Mesendoderm (in vitro differentiated cells): Measurements from ENCODE around the gene ZDBF2.

Experiments used
- DNase-seq: peaks from one replicate; pipeline ENCODE4 v3.0.0; 2013
- H2AK5ac ChIP-seq: 2 replicates; pipeline ENCODE4 v1.6.1; 2013; ENCODE audit warnings: low read length, inconsistent platforms
- H2BK120ac ChIP-seq: 2 replicates; pipeline ENCODE4 v1.6.1; 2013; ENCODE audit warnings: low read depth, mild to moderate bottlenecking, low read length, moderate library complexity, mixed read lengths
- H2BK15ac ChIP-seq: replicated peaks from 2 replicates; pipeline ENCODE4 v1.6.1; 2013; ENCODE audit warnings: low read depth, mild to moderate bottlenecking, moderate library complexity
- H2BK5ac ChIP-seq: 2 replicates; pipeline ENCODE4 v1.6.1; 2013; ENCODE audit warnings: low read length, inconsistent platforms
- H3K18ac ChIP-seq: 2 replicates; pipeline ENCODE4 v1.6.1; 2013; ENCODE audit warnings: mild to moderate bottlenecking, low read length, mixed read lengths
- H3K23ac ChIP-seq: one replicate; pipeline ENCODE4 v1.6.1; 2013; ENCODE audit warnings: low read length
- H3K27ac ChIP-seq: 2 replicates; pipeline ENCODE4 v1.5.1; 2013; ENCODE audit warnings: low read depth, mild to moderate bottlenecking, inconsistent platforms, low read length, moderate library complexity
- H3K27me3 ChIP-seq: 2 replicates; pipeline ENCODE4 v1.6.1; 2013; ENCODE audit warnings: low read length, control low read depth, mild to moderate bottlenecking, inconsistent platforms; ENCODE audit not compliant: insufficient read depth, poor library complexity
- H3K36me3 ChIP-seq: 2 replicates; pipeline ENCODE4 v1.6.1; 2013; ENCODE audit warnings: low read length, inconsistent platforms; ENCODE audit not compliant: control insufficient read depth, insufficient read depth
- H3K4ac ChIP-seq: one replicate; pipeline ENCODE4 v1.6.1; 2013; ENCODE audit warnings: low read depth, mild to moderate bottlenecking, low read length, moderate library complexity
- H3K4me1 ChIP-seq: 2 replicates; pipeline ENCODE4 v1.6.1; 2013; ENCODE audit warnings: low read depth, low read length, inconsistent platforms; ENCODE audit not compliant: control insufficient read depth
- H3K4me2 ChIP-seq: 2 replicates; pipeline ENCODE4 v1.6.1; 2013; ENCODE audit warnings: low read length
- H3K4me3 ChIP-seq: 2 replicates; pipeline ENCODE4 v1.5.1; 2013; ENCODE audit warnings: mild to moderate bottlenecking, low read length
- H3K56ac ChIP-seq: one replicate; pipeline ENCODE4 v1.6.1; 2013; ENCODE audit warnings: low read length
- H3K79me1 ChIP-seq: 2 replicates; pipeline ENCODE4 v1.6.1; 2013; ENCODE audit warnings: low read length, inconsistent platforms
- H3K79me2 ChIP-seq: 2 replicates; pipeline ENCODE4 v1.6.1; 2013; ENCODE audit warnings: mild to moderate bottlenecking, low read length; ENCODE audit not compliant: control insufficient read depth, insufficient read depth
- H3K9ac ChIP-seq: 2 replicates; pipeline ENCODE4 v1.6.1; 2013; ENCODE audit warnings: low read length, inconsistent platforms
- H4K5ac ChIP-seq: one replicate; pipeline ENCODE4 v1.6.1; 2013; ENCODE audit warnings: low read length
- H4K8ac ChIP-seq: one replicate; pipeline ENCODE4 v1.6.1; 2013; ENCODE audit warnings: low read depth, mild to moderate bottlenecking, control low read depth, low read length, moderate library complexity
- WGBS: extraction: QIAGEN DNeasy Blood & Tissue Kit; methylation state at CpG from one replicate; pipeline ENCODE4 v1.1.7; 2013; ENCODE audit warnings: low lambda C conversion rate, missing lambda C conversion rate; ENCODE audit not compliant: insufficient coverage; ENCODE audit errors: extremely low coverage; 5-methylcytosine and 5-hydroxymethylcytosine counted together

ZDBF2 gene

DNA sequence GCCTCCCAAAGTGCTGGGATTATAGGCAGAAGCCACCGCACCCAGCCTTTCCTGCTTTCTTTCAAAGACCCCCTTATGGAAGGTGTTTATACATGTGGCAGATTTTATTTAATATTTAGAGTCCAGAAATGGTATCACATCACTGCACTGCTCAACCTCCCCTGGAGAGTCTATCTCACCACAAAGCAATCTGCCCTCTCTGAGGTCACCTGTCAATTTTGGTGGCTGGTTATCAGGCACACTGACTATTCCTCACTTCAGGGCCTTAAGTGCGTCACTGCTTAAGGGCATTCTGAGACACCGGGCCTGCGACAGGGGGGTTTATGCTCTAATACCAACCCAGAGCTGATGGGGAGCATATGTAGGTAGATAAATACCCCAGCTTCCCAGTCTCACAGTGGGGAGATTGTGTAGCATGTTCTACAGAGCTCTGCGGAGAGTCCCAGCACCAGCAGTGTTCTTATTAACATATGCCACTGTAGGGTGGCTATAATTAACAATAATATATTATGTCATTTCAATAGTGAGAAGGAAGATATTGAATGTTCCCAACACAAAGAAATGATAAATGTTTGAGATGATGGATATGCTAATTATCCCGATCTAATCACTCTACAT, 42.7 kb upstream of the ZDBF2 start:
- Histone ChIP-seq H3K4me1 (peaks cover 3% of the 10 kb centered on the region), H4K8ac (no peak overlapping the region), H3K4me3 (no peak overlapping the region), H3K18ac (no peak overlapping the region), H2BK15ac (no peak overlapping the region), H2BK120ac (no peak overlapping the region), H2AK5ac (no peak overlapping the region), H3K9ac (no peak overlapping the region), H4K5ac (no peak overlapping the region), H2BK5ac (no peak overlapping the region), H3K27ac (no peak overlapping the region), H3K27me3 (no peaks in the 10 kb centered on the region), H3K36me3 (no peaks in the 10 kb centered on the region), H3K56ac (no peak overlapping the region), H3K23ac (no peak overlapping the region), H3K4ac (no peak overlapping the region), H3K79me2 (no peaks in the 10 kb centered on the region), H3K4me2 (no peak overlapping the region), H3K79me1 (no peaks in the 10 kb centered on the region)
- WGBS: no CpG with 5 or more reads among the region's 6 CpGs
- no peak for DNase-seq

DNA sequence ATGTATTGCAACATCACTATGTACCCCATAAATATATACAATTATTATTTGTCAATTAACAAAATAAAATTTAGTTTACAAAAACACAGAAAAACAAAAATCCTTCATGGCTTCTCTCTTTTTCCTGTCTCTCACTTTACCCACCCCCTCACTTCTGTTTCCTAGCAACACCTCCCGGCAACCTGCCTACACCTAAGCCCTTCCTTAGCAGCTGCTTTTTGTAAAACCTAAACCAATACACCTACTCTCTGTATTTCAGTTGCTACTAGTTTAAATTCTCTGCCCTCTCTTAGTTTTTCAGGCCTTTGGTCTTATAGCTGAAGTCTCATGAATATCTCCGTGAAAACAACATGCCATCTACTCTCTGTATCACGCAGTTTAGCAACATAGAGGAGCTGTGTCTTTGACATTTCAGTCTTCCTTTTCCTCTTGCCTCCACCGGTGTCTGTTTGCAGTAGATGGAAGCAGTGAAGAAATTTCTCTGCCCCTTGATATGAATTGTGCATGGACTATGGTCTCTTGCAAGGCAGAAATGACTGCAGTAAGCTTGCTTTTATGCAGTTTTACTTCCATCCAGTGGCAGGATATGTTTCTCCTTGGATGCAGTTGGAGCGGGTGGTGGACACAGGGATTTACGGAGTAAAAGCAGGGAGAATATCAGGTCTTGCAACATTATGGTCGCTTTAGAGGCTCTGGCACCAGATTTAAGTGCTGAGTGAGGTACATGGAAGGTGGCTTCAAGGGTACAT, 42.0 kb upstream of the ZDBF2 start:
- Histone ChIP-seq H3K4me2 (no peak overlapping the region), H3K36me3 (no peaks in the 10 kb centered on the region), H3K27me3 (no peaks in the 10 kb centered on the region), H3K27ac (no peak overlapping the region), H3K9ac (no peak overlapping the region), H3K4me1 (peaks cover 3% of the 10 kb centered on the region), H3K56ac (no peak overlapping the region), H3K79me1 (no peaks in the 10 kb centered on the region), H2BK120ac (no peak overlapping the region), H2BK5ac (no peak overlapping the region), H3K79me2 (no peaks in the 10 kb centered on the region), H3K18ac (no peak overlapping the region), H3K4me3 (no peak overlapping the region), H2AK5ac (no peak overlapping the region), H3K4ac (no peak overlapping the region), H3K23ac (no peak overlapping the region), H2BK15ac (no peak overlapping the region), H4K5ac (no peak overlapping the region), H4K8ac (no peak overlapping the region)
- no peak for DNase-seq
- WGBS: no CpG with 5 or more reads among the region's 7 CpGs

DNA sequence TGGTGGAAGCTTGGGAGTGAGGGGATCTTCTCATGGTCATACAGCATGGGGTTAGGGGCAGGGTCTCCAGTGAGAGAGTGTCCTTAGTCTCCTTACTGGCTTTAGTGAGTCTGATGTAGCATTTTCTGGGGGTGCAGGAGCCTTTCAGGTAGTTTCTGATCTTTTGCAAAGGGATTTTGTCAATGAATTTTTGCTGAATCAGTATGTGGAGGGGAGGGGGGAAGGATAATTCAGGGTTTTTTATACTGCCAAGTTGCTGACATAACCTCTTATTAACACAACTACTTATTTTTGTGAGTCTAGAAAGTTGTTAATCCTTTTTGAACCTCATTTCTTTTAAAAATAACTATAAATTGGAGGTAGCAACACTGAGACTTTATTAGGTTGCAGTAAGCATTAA, 35.3 kb upstream of the ZDBF2 start:
- H2AK5ac ChIP-seq: no peak overlapping the region
- no peak overlapping the region for H3K56ac ChIP-seq
- H3K18ac ChIP-seq: no peak overlapping the region
- no peaks in the 10 kb centered on the region for H3K4me1 ChIP-seq
- H3K79me2 ChIP-seq: no peaks in the 10 kb centered on the region
- no peak overlapping the region for H3K4ac ChIP-seq
- DNase-seq: no peak
- H3K27me3 ChIP-seq: no peaks in the 10 kb centered on the region
- no peak overlapping the region for H4K5ac ChIP-seq
- H3K36me3 ChIP-seq: no peaks in the 10 kb centered on the region
- H4K8ac ChIP-seq: no peak overlapping the region
- H2BK120ac ChIP-seq: no peak overlapping the region
- no peak overlapping the region for H3K9ac ChIP-seq
- no peak overlapping the region for H3K27ac ChIP-seq
- no peak overlapping the region for H3K4me3 ChIP-seq
- H3K79me1 ChIP-seq: no peaks in the 10 kb centered on the region
- no peak overlapping the region for H3K4me2 ChIP-seq
- H2BK15ac ChIP-seq: no peak overlapping the region
- H3K23ac ChIP-seq: no peak overlapping the region
- no peak overlapping the region for H2BK5ac ChIP-seq

DNA sequence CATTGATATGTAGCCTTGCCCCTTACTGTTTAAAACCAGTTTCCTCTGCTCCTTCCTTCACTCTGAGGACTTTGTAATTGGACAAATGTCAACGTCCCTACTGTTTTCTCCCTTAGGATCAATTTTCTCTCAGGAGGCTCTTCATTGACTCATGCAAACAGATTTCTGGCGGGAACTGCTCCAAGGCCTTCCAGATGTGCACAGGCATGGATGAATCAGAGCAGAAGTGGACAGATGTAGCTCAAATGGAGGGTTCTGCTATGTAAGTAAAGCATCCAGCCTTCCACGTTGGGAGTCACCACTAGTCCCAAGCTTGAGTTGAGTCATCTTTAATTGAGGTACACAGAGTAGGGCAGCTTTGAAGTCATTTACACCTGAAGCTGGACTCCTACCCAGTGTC, 34.1 kb upstream of the ZDBF2 start:
- DNase-seq: no peak
- H2BK5ac ChIP-seq: no peak overlapping the region
- H3K79me1 ChIP-seq: no peaks in the 10 kb centered on the region
- H3K4me3 ChIP-seq: no peak overlapping the region
- no peak overlapping the region for H3K23ac ChIP-seq
- WGBS: no CpG with 5 or more reads among the region's 3 CpGs
- no peak overlapping the region for H3K4me2 ChIP-seq
- H3K79me2 ChIP-seq: no peaks in the 10 kb centered on the region
- H3K18ac ChIP-seq: no peak overlapping the region
- no peak overlapping the region for H2AK5ac ChIP-seq
- no peak overlapping the region for H3K4ac ChIP-seq
- no peak overlapping the region for H3K9ac ChIP-seq
- H2BK120ac ChIP-seq: no peak overlapping the region
- no peaks in the 10 kb centered on the region for H3K4me1 ChIP-seq
- no peak overlapping the region for H4K8ac ChIP-seq
- H3K56ac ChIP-seq: no peak overlapping the region
- H4K5ac ChIP-seq: no peak overlapping the region
- H3K27ac ChIP-seq: no peak overlapping the region
- H3K27me3 ChIP-seq: no peaks in the 10 kb centered on the region
- H2BK15ac ChIP-seq: no peak overlapping the region
- H3K36me3 ChIP-seq: no peaks in the 10 kb centered on the region

DNA sequence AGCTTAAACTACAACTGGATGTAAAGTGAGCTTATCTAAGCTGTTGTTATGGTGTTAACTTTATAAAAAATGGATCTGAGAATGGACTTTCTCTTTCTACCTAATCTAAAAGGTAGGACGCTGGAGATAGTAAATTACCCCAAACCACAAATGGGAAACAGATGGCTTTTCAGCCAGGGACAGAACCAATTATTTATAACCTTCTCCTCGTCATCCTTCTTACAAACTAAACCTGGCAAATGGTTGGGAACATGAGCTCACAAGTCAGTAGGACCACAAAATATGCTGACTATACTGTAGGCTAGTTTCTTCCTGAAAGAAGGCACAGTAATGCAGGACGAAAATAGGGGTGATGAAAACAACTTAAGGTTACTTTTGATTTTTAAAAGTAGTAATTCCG, 32.7 kb upstream of the ZDBF2 start:
- no peak overlapping the region for H3K4me3 ChIP-seq
- H2BK5ac ChIP-seq: no peak overlapping the region
- H3K4me1 ChIP-seq: no peaks in the 10 kb centered on the region
- H3K18ac ChIP-seq: no peak overlapping the region
- no peaks in the 10 kb centered on the region for H3K36me3 ChIP-seq
- no peak overlapping the region for H3K27ac ChIP-seq
- DNase-seq: no peak
- H2BK120ac ChIP-seq: no peak overlapping the region
- no peak overlapping the region for H3K56ac ChIP-seq
- H3K9ac ChIP-seq: no peak overlapping the region
- H3K4me2 ChIP-seq: no peak overlapping the region
- no peaks in the 10 kb centered on the region for H3K79me1 ChIP-seq
- no peak overlapping the region for H2AK5ac ChIP-seq
- no CpG with 5 or more reads among the region's 4 CpGs for WGBS
- no peak overlapping the region for H3K4ac ChIP-seq
- H2BK15ac ChIP-seq: no peak overlapping the region
- no peak overlapping the region for H3K23ac ChIP-seq
- no peak overlapping the region for H4K5ac ChIP-seq
- H3K79me2 ChIP-seq: no peaks in the 10 kb centered on the region
- H4K8ac ChIP-seq: no peak overlapping the region
- no peaks in the 10 kb centered on the region for H3K27me3 ChIP-seq

DNA sequence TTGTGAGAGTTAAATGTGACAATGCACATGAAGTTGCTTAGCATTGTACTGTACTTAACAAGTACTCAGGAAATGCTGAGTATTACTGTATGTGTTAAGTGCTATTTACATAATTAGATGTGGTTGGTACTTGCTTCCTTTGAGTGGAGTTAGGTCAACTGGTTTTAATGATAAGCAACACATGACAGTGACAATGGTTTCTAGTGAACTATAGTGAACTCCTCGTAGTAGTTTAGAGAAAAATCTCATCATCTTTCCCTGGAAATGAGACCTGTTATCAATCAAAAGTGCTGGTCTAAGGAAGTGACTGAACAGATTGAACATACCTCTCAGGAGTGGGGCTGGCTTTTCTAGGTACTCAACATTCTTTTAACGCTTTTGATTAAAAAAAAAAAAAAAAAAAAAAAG, 29.2 kb upstream of the ZDBF2 start:
- Histone ChIP-seq H3K79me1 (no peaks in the 10 kb centered on the region), H3K56ac (no peak overlapping the region), H4K5ac (no peak overlapping the region), H4K8ac (no peak overlapping the region), H3K18ac (no peak overlapping the region), H3K4me3 (no peak overlapping the region), H2BK15ac (no peak overlapping the region), H3K27ac (no peak overlapping the region), H3K4me1 (no peaks in the 10 kb centered on the region), H3K27me3 (no peaks in the 10 kb centered on the region), H2BK120ac (no peak overlapping the region), H3K4me2 (no peak overlapping the region), H2BK5ac (no peak overlapping the region), H2AK5ac (no peak overlapping the region), H3K23ac (no peak overlapping the region), H3K4ac (no peak overlapping the region), H3K9ac (no peak overlapping the region), H3K79me2 (no peaks in the 10 kb centered on the region), H3K36me3 (no peaks in the 10 kb centered on the region)
- WGBS: no CpG with 5 or more reads among the region's 2 CpGs
- DNase-seq: no peak
